CD4-positive, alpha-beta memory T cell (primary cell): ENCODE data around the gene TYMP. TPM values are rescaled to one million over a fixed set of nuclear protein-coding genes. Genes with fewer than 3 reads are reported as not detected.

Experiments used
- CTCF ChIA-PET: fragments of 350-600 bp; sonication (Branson Sonifier 250); formaldehyde crosslinking; loops from one replicate; lab custom pipeline; 2021; ENCODE audit warnings: inconsistent platforms; ENCODE audit not compliant: partially characterized antibody; lab: Charles Lee
- POLR2A ChIA-PET: fragments of 350-600 bp; sonication (Branson Sonifier 250); formaldehyde crosslinking; loops from one replicate; lab custom pipeline; 2021; ENCODE audit not compliant: partially characterized antibody; lab: Charles Lee
- DNase-seq, 5 donors: peaks; one replicate each; pipeline versions ENCODE4 v3.0.0 to v3.0.0-alpha.2; 2020 to 2022; ENCODE audit warnings: mixed read lengths in 1 of 5
- H3K27ac ChIP-seq: one replicate; pipeline ENCODE4 v1.7.0; 2013; ENCODE audit warnings: low read depth, low read length
- H3K27me3 ChIP-seq: 2 replicates; pipeline ENCODE4 v1.7.0; 2013; ENCODE audit warnings: mild to moderate bottlenecking, low read length, moderate library complexity; ENCODE audit not compliant: insufficient read depth
- H3K36me3 ChIP-seq: 2 replicates; pipeline ENCODE4 v1.7.0; 2013; ENCODE audit warnings: mild to moderate bottlenecking, low read length, moderate library complexity; ENCODE audit not compliant: insufficient read depth
- H3K4me1 ChIP-seq: 2 replicates; pipeline ENCODE4 v1.7.0; 2013; ENCODE audit warnings: mild to moderate bottlenecking, low read length, moderate library complexity; ENCODE audit not compliant: insufficient read depth
- H3K4me3 ChIP-seq, 2 donors: one replicate each; pipeline ENCODE4 v1.7.0; 2013; ENCODE audit warnings: low read length in 2 of 2, mild to moderate bottlenecking in 1 of 2
- H3K9me3 ChIP-seq, 2 donors: one replicate each; pipeline ENCODE4 v1.7.0; 2013; ENCODE audit warnings: low read length in 2 of 2, control low read depth in 1 of 2; ENCODE audit not compliant: control insufficient read depth in 1 of 2
- H3K27ac Mint-ChIP-seq, 7 donors: one replicate each; pipeline ENCODE4 v1.8.0; 2020 to 2021; ENCODE audit warnings: mixed read lengths in 7 of 7, mild to moderate bottlenecking in 6 of 7, inconsistent platforms in 3 of 7, moderate library complexity in 3 of 7
- H3K27me3 Mint-ChIP-seq, 2 donors: one replicate each; pipeline ENCODE4 v1.8.0; 2020 to 2021; ENCODE audit warnings: mixed read lengths in 2 of 2
- H3K36me3 Mint-ChIP-seq, 2 donors: one replicate each; pipeline ENCODE4 v1.8.0; 2020 to 2021; ENCODE audit warnings: mixed read lengths in 2 of 2, inconsistent platforms in 1 of 2, mild to moderate bottlenecking in 1 of 2
- H3K4me1 Mint-ChIP-seq, 4 donors: one replicate each; pipeline ENCODE4 v1.8.0; 2020 to 2021; ENCODE audit warnings: mixed read lengths in 4 of 4, mild to moderate bottlenecking in 1 of 4
- H3K4me3 Mint-ChIP-seq, 8 donors: one replicate each; pipeline ENCODE4 v1.8.0; 2020 to 2021; ENCODE audit warnings: mixed read lengths in 8 of 8, mild to moderate bottlenecking in 7 of 8, moderate library complexity in 6 of 8, inconsistent platforms in 3 of 8
- H3K9me3 Mint-ChIP-seq, 8 donors: one replicate each; pipeline ENCODE4 v1.8.0; 2020 to 2021; ENCODE audit warnings: mixed read lengths in 8 of 8, mild to moderate bottlenecking in 5 of 8, inconsistent platforms in 3 of 8, moderate library complexity in 1 of 8
- intact Hi-C: fragments of 100-400 bp; cut with micrococcal nuclease; formaldehyde crosslinking; loops from one replicate; pipeline ENCODE4 v1.15.1; 2023
- polyA plus RNA-seq, 2 donors: library from polyadenylated mRNA; unstranded; fragments of 300-500 nt; fragmentation: Illumina TruSeq; gene quantifications; one replicate each; pipeline ENCODE4 v1.2.3, GENCODE V29; 2021
- total RNA-seq, 2 experiments: library from RNA; stranded (reverse); gene quantifications; one replicate each; pipeline ENCODE4 v1.2.3, GENCODE V29; 2021

TYMP gene
- total and polyA plus RNA-seq, 4 experiments from 2014 or later: 15.7 to 30.9 (median 20.0) TPM

GRCh38 chr22:50507421-50507990 is 22.3 kb downstream of the TYMP start, which contains the start of gene LMF2:
LMF2 (minus strand) TSS chr22:50507702; CDS start chr22:50507675, 27 bp downstream.
- peak; percentile 86 to 93 (median 91) for DNase-seq
- H3K9me3 Mint-ChIP-seq: no peaks in the 10 kb centered on the region
- Histone ChIP-seq H3K9me3 (no peaks in the 10 kb centered on the region), H3K4me1 (peaks cover 28% of the 10 kb centered on the region), H3K27me3 (no peaks in the 10 kb centered on the region), H3K36me3 (peaks cover 21% of the 10 kb centered on the region), H3K4me3 (peak within 1 kb of the TSS; percentile 84 to 98), H3K27ac (peak within 1 kb of the TSS; percentile 98)
- ChIA-PET POLR2A (interaction anchor here (0.6 to 7.6 kb wide), 26 partner anchors 9 to 317 kb away, joined by 3 to 242 read pairs (median 5); partner anchors contain the start of genes ADM2, ARSA, CHKB and HDAC10), CTCF (interaction anchor here (0.7 to 6.8 kb wide), 8 partner anchors 10 to 235 kb away, joined by 3 to 76 read pairs (median 4); partner anchors contain the start of genes SCO2 and SYCE3)
- peaks cover 10 to 26% (median 19%) of the 10 kb centered on the region in 4 donors for H3K4me1 Mint-ChIP-seq
- H3K27ac Mint-ChIP-seq: peak within 1 kb of the TSS; percentile 90 to 99 (median 98)
- H3K27me3 Mint-ChIP-seq: no peaks in the 10 kb centered on the region
- peaks cover 0 to 21% of the 10 kb centered on the region in 2 donors for H3K36me3 Mint-ChIP-seq
- intact Hi-C loops: loop anchor here (1.0 to 5.0 kb wide), 3 partner anchors 32 to 165 kb away; partner anchors contain the start of genes KLHDC7B, PPP6R2 and SBF1
- peak within 1 kb of the TSS; percentile 92 to 98 (median 94) for H3K4me3 Mint-ChIP-seq

- DNase-seq: peak in 1 of 5 donors; percentile 58
- Histone ChIP-seq H3K36me3 (peaks cover 22% of the 10 kb centered on the region), H3K4me1 (peaks cover 28% of the 10 kb centered on the region), H3K4me3 (peak overlapping the region; percentile 84 to 98), H3K9me3 (no peaks in the 10 kb centered on the region), H3K27ac (peak overlapping the region; percentile 98), H3K27me3 (no peaks in the 10 kb centered on the region)
- intact Hi-C loops: loop anchor here (1.0 to 5.0 kb wide), 3 partner anchors 32 to 164 kb away; partner anchors contain the start of genes KLHDC7B, PPP6R2 and SBF1
- CTCF ChIA-PET: interaction anchor here (1.0 to 6.8 kb wide), 4 partner anchors 9 to 234 kb away, joined by 3 to 76 read pairs (median 8); partner anchors contain the start of gene SCO2
- POLR2A ChIA-PET: interaction anchor here (1.0 to 7.6 kb wide), 13 partner anchors 8 to 262 kb away, joined by 3 to 242 read pairs (median 13); partner anchors contain the start of genes ARSA, CHKB, SBF1 and SCO2
- Mint-ChIP-seq H3K4me3 (peak overlapping the region; percentile 91 to 97 (median 94)), H3K9me3 (no peaks in the 10 kb centered on the region), H3K27me3 (no peaks in the 10 kb centered on the region), H3K36me3 (peaks cover 0 to 20% of the 10 kb centered on the region in 2 donors), H3K27ac (peak overlapping the region; percentile 85 to 98 (median 94)), H3K4me1 (peaks cover 10 to 26% (median 18%) of the 10 kb centered on the region in 4 donors)
Observed at GRCh38 chr22:50506611-50507420, 23.0 kb downstream of the TYMP start.

GRCh38 chr22:50505776-50506610 is 23.8 kb downstream of the TYMP start:
- peak overlapping the region; percentile 84 to 98 for H3K4me3 ChIP-seq

GRCh38 chr22:50505276-50505775 is 24.5 kb downstream of the TYMP start:
- no peaks in the 10 kb centered on the region for H3K9me3 Mint-ChIP-seq
- POLR2A ChIA-PET: interaction anchor here (1.2 to 7.6 kb wide), 5 partner anchors 20 to 116 kb away, joined by 5 to 242 read pairs (median 71); partner anchors contain the start of genes SBF1, SCO2 and TYMP
- intact Hi-C loops: loop anchor here (5.0 kb wide), 1 partner anchor 42 kb away; the partner anchor contains the start of gene KLHDC7B

More at GRCh38 chr22:50505776-50506610, 23.8 kb downstream of the TYMP start:
- Mint-ChIP-seq H3K4me1 (peaks cover 10 to 26% (median 18%) of the 10 kb centered on the region in 4 donors), H3K4me3 (peak overlapping the region; percentile 24 to 97 (median 38)), H3K9me3 (no peaks in the 10 kb centered on the region), H3K36me3 (peaks cover 0 to 20% of the 10 kb centered on the region in 2 donors), H3K27me3 (no peaks in the 10 kb centered on the region), H3K27ac (peak overlapping the region in 1 of 7 donors; percentile 30)
- Histone ChIP-seq H3K27ac (peak overlapping the region; percentile 98), H3K4me1 (peaks cover 28% of the 10 kb centered on the region), H3K27me3 (no peaks in the 10 kb centered on the region), H3K36me3 (peaks cover 22% of the 10 kb centered on the region), H3K9me3 (no peaks in the 10 kb centered on the region)
- CTCF ChIA-PET: interaction anchor here (3.7 to 6.8 kb wide), 2 partner anchors 8 to 20 kb away, joined by 12 to 76 read pairs; partner anchors contain the start of gene SCO2
- intact Hi-C loops: loop anchor here (2.0 to 5.0 kb wide), 2 partner anchors 41 to 163 kb away; partner anchors contain the start of genes KLHDC7B and PPP6R2
- no peak for DNase-seq
- POLR2A ChIA-PET: interaction anchor here (1.2 to 7.6 kb wide), 5 partner anchors 21 to 261 kb away, joined by 5 to 242 read pairs (median 71); partner anchors contain the start of genes SBF1, SCO2, TUBGCP6 and TYMP

GRCh38 chr22:50504369-50505211 is 25.2 kb downstream of the TYMP start:
- Mint-ChIP-seq H3K4me3 (no peak overlapping the region), H3K27me3 (no peaks in the 10 kb centered on the region), H3K36me3 (peaks cover 0 to 22% of the 10 kb centered on the region in 2 donors), H3K4me1 (peaks cover 9 to 24% (median 17%) of the 10 kb centered on the region in 4 donors), H3K27ac (no peak overlapping the region), H3K9me3 (no peaks in the 10 kb centered on the region)
- intact Hi-C loops: loop anchor here (5.0 kb wide), 1 partner anchor 43 kb away; the partner anchor contains the start of gene KLHDC7B
- peaks cover 22% of the 10 kb centered on the region for H3K36me3 ChIP-seq
- POLR2A ChIA-PET: interaction anchor here (1.2 to 5.0 kb wide), 3 partner anchors 21 to 117 kb away, joined by 5 to 76 read pairs (median 71); partner anchors contain the start of genes SBF1 and SCO2
- DNase-seq: no peak
- H3K27me3 ChIP-seq: no peaks in the 10 kb centered on the region
- CTCF ChIA-PET: interaction anchor here (0.9 to 1.3 kb wide), 2 partner anchors 21 to 123 kb away, joined by 4 to 5 read pairs; partner anchors contain the start of gene SCO2
- H3K27ac ChIP-seq: no peak overlapping the region
- no peaks in the 10 kb centered on the region for H3K9me3 ChIP-seq
- H3K4me3 ChIP-seq: no peak overlapping the region
- H3K4me1 ChIP-seq: peaks cover 27% of the 10 kb centered on the region

More at GRCh38 chr22:50505276-50505775, 24.5 kb downstream of the TYMP start:
- H3K27me3 ChIP-seq: no peaks in the 10 kb centered on the region
- H3K36me3 ChIP-seq: peaks cover 22% of the 10 kb centered on the region
- no peak overlapping the region for H3K27ac ChIP-seq
- Mint-ChIP-seq H3K36me3 (peaks cover 0 to 22% of the 10 kb centered on the region in 2 donors), H3K27ac (peak overlapping the region in 1 of 7 donors; percentile 30), H3K4me3 (peak overlapping the region in 2 of 8 donors; percentile 58 to 68), H3K27me3 (no peaks in the 10 kb centered on the region), H3K4me1 (peaks cover 10 to 26% (median 18%) of the 10 kb centered on the region in 4 donors)
- H3K4me1 ChIP-seq: peaks cover 28% of the 10 kb centered on the region
- CTCF ChIA-PET: no interaction called here
- no peak for DNase-seq
- no peaks in the 10 kb centered on the region for H3K9me3 ChIP-seq
- H3K4me3 ChIP-seq: no peak overlapping the region
